ENCODE results near the gene NPRL2.

NPRL2 gene

DNA sequence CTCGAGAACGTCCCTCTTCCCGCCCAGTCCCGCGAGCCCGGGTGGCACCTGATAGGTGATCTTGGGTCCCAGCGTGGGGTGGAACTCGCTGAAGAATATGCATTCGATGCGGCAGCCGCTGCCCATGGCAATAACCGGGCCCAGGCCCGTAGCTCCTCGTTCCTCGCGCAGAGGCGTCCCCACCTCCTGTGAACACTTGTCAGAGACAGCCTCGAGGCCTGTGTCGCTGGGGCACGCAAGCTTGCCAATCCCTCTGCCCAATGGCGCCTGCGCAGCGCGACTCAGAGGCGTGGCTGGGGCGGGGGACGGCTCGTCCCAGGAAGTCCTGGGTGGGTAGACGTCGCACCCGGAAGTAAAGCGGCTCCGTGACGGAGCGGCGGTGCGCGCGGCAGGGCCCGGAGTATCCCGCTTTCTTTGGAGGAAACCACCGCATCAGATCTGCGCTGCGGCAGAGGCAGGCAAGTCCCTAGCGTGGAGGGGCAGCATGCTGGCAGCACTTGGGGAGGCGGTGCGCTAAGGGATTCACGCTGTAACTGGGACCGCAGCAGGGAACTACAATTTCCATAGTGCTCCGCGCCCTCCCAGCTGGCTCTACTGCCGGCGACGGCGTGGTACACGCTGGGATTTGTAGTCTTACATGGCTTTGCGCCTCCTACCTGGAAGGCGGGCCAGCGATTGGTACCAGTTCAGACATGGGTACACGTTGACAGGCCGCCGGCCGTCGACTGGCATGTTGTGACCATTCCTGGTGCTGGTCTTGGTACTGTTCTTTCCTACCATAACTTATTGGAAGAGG is at the start of gene NPRL2, which contains the start of gene CYB561D2:
Gene NPRL2, minus strand, starts transcription at position 249 of the 796 bp plus-strand sequence. Its CDS starts 123 bp downstream, at position 126.
Gene CYB561D2, plus strand, starts transcription at position 336 of the 796 bp plus-strand sequence. CDS start 572 bp downstream, outside the sequence.
- H3K4me1 ChIP-seq (ENCODE audit: insufficient read depth, low read length), result peaks cover 29% of the 10 kb centered on the region

DNA sequence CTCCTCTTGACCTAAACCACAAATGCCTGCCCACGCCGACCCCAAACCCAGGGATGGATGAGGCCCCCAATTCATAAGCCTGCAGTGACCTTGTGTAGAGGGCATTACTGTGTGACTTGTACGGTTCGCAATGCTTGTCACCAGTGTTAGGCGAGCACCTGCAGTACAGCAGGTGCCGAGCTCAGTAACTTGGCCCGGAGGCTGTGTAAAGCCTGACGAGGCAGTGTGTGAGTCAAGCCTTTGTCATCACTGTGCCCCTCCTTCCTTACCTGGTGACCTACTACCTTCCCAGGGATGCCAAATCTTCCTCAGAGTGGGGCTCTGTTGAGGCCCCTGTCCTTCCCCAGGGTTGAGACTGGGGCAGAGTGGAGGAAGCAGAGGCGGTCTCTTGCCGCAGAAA is 45.9 kb upstream of the NPRL2 start:
- H3K27ac ChIP-seq (ENCODE audit: low read depth, low read length), result no peak overlapping the region
- H3K4me3 ChIP-seq (ENCODE audit: low read depth in 1 of 2, low read length in 2 of 2), result no peak overlapping the region
- no peaks in the 10 kb centered on the region for H3K9me3 ChIP-seq (ENCODE audit: low read length)
- H3K27me3 ChIP-seq (ENCODE audit: control insufficient read depth in 1 of 2, insufficient read depth in 2 of 2, low read length in 2 of 2), result no peaks in the 10 kb centered on the region
- no peaks in the 10 kb centered on the region for H3K4me1 ChIP-seq (ENCODE audit: insufficient read depth, low read length)
- H3K9ac ChIP-seq (ENCODE audit: low read length), result no peak overlapping the region
- H3K36me3 ChIP-seq (ENCODE audit: insufficient read depth, low read length), result no peaks in the 10 kb centered on the region

More for the DNA sequence above, at the start of gene NPRL2, which contains the start of gene CYB561D2:
- Histone ChIP-seq H3K4me3 (ENCODE audit: low read depth in 1 of 2, low read length in 2 of 2) (peak within 1 kb of the TSS; percentile 66 to 91), H3K36me3 (ENCODE audit: insufficient read depth, low read length) (peaks cover 39% of the 10 kb centered on the region), H3K9ac (ENCODE audit: low read length) (peak within 1 kb of the TSS; percentile 71), H3K9me3 (ENCODE audit: low read length) (no peaks in the 10 kb centered on the region), H3K27me3 (ENCODE audit: control insufficient read depth in 1 of 2, insufficient read depth in 2 of 2, low read length in 2 of 2) (no peaks in the 10 kb centered on the region), H3K27ac (ENCODE audit: low read depth, low read length) (peak within 1 kb of the TSS; percentile 43)

DNA sequence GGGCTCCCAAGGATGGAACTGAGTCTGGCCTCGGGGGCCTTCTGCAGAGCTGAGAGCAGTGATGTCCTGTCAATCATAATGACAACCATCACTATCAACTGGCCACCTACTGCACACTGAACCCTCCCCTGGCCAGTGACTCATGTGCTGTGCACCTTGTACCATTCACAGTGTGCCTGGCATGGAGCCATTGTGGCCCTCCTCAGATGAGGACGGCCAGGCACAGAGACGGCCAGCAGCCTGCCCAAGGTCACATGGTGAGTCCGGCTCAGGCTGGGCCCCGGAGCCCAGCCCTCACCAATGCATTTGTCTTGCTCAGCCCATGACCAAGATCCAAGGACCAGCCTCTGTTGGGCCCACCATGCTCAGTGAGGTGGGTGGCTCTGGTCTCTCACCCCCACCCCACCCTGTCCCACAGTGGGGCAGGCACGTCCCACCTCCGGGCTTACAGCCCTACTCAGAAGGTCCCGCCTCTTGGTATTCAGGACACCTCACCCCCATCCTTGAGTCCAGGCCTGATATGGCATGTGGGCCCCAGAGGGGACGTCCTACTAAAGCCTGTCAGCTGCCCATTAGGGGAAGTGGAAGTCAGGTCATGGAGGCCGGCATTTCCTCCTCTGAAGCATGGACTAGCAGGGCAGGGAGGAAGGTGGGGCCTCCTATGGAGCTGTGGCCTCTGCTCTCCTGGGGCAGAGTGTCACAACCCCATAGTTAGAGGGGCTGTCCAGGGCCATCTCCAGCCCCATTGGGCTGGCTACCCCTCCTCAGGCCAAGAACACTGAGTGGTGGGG is 44.7 kb upstream of the NPRL2 start:
- no peaks in the 10 kb centered on the region for H3K27me3 ChIP-seq (ENCODE audit: control insufficient read depth in 1 of 2, insufficient read depth in 2 of 2, low read length in 2 of 2)
- H3K27ac ChIP-seq (ENCODE audit: low read depth, low read length), result no peak overlapping the region
- H3K4me1 ChIP-seq (ENCODE audit: insufficient read depth, low read length), result no peaks in the 10 kb centered on the region
- no peak overlapping the region for H3K4me3 ChIP-seq (ENCODE audit: low read depth in 1 of 2, low read length in 2 of 2)
- H3K9me3 ChIP-seq (ENCODE audit: low read length), result no peaks in the 10 kb centered on the region
- no peak overlapping the region for H3K9ac ChIP-seq (ENCODE audit: low read length)
- no peaks in the 10 kb centered on the region for H3K36me3 ChIP-seq (ENCODE audit: insufficient read depth, low read length)

DNA sequence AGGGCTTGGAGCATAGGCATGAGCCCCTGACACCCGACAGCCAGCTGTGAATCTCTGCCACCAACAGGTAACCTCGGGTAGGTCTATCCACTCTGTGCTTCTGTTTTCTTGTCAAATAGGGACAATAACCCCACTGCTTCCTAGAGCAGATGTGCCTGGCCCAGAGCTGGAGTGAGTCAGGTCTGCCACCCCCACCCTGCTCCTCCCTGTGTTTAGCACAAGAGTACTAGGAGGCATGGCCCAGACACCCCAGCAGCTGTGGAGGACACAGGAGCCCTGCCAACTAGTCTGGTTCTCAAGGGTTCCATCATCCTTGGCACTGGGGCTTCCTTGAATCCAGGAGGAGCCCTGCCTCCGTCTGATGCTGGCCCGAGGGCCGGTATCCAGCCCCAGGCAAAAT is 42.5 kb upstream of the NPRL2 start:
- H3K4me1 ChIP-seq (ENCODE audit: insufficient read depth, low read length), result no peaks in the 10 kb centered on the region
- no peak overlapping the region for H3K27ac ChIP-seq (ENCODE audit: low read depth, low read length)
- H3K9ac ChIP-seq (ENCODE audit: low read length), result no peak overlapping the region
- no peak overlapping the region for H3K4me3 ChIP-seq (ENCODE audit: low read depth in 1 of 2, low read length in 2 of 2)
- no peaks in the 10 kb centered on the region for H3K27me3 ChIP-seq (ENCODE audit: control insufficient read depth in 1 of 2, insufficient read depth in 2 of 2, low read length in 2 of 2)
- no peaks in the 10 kb centered on the region for H3K36me3 ChIP-seq (ENCODE audit: insufficient read depth, low read length)
- no peaks in the 10 kb centered on the region for H3K9me3 ChIP-seq (ENCODE audit: low read length)

DNA sequence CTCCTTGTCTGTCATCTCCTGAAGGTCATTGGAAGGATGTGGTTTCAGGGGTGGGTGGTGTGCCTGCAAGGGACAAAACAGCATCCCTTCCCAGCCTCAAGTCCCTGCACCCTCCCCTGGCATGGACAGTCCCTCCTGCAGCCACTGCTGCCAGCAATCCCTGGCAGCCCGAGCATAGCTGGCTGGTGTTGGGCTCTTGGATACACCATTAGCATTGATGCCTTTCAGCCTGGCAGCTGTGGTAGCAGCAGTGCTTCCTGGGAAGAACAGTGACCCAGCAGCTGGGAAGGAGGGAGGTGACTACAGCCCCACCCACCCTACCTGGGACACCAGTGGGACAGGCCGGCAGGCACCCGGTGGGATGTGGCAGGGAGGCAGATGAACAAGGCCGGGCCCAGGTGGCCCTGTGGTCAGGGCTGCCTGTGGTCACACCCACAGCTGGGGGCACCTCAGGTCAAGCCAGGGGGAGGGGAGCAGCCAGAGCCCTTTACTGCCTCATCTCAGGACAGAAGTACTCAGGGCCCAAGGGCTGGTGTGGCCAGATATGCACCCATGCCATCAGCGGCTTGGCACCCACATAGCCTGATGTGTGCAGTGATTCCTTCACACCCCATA is 41.6 kb upstream of the NPRL2 start:
- Histone ChIP-seq H3K36me3 (ENCODE audit: insufficient read depth, low read length) (no peaks in the 10 kb centered on the region), H3K9ac (ENCODE audit: low read length) (no peak overlapping the region), H3K27me3 (ENCODE audit: control insufficient read depth in 1 of 2, insufficient read depth in 2 of 2, low read length in 2 of 2) (no peaks in the 10 kb centered on the region), H3K4me3 (ENCODE audit: low read depth in 1 of 2, low read length in 2 of 2) (no peak overlapping the region), H3K27ac (ENCODE audit: low read depth, low read length) (no peak overlapping the region), H3K4me1 (ENCODE audit: insufficient read depth, low read length) (no peaks in the 10 kb centered on the region), H3K9me3 (ENCODE audit: low read length) (no peaks in the 10 kb centered on the region)

DNA sequence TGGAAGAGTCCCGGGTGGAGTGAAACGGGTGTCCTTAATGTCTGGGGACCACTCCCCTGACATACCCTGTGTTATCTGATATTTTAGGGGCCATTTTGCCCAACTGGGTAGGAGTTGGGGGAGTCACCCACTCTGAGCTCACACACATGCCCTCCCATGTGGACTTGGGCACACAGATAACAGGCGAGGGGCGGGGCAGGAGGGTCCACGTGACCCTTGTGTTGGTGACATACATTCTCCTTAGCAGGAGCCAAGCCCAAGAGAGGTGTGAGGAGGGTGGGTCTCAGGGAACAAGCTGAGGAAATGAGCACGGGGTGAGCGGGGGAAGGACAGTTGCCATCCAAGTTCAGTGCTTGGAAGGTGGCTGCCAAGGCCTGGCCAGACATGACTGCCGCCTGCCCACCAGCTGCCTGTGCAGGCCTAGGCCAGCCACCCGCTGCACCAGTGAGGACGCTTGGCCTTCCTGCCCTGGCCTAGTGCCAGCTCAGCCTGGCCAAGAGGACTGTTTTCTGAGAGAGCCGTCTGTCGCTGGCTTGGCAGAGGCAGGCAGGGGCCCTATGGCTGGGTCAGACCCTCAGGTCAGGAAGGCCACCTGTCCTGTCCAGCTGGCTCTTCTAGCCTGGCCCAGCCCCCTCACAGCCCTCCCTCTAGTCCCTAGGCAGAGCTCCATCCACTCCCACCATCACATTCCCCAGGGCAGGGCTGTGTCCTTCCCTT is 40.1 kb upstream of the NPRL2 start:
- no peaks in the 10 kb centered on the region for H3K27me3 ChIP-seq (ENCODE audit: control insufficient read depth in 1 of 2, insufficient read depth in 2 of 2, low read length in 2 of 2)
- no peaks in the 10 kb centered on the region for H3K36me3 ChIP-seq (ENCODE audit: insufficient read depth, low read length)
- no peak overlapping the region for H3K27ac ChIP-seq (ENCODE audit: low read depth, low read length)
- H3K4me3 ChIP-seq (ENCODE audit: low read depth in 1 of 2, low read length in 2 of 2), result no peak overlapping the region
- H3K9ac ChIP-seq (ENCODE audit: low read length), result no peak overlapping the region
- H3K4me1 ChIP-seq (ENCODE audit: insufficient read depth, low read length), result no peaks in the 10 kb centered on the region
- H3K9me3 ChIP-seq (ENCODE audit: low read length), result no peaks in the 10 kb centered on the region

DNA sequence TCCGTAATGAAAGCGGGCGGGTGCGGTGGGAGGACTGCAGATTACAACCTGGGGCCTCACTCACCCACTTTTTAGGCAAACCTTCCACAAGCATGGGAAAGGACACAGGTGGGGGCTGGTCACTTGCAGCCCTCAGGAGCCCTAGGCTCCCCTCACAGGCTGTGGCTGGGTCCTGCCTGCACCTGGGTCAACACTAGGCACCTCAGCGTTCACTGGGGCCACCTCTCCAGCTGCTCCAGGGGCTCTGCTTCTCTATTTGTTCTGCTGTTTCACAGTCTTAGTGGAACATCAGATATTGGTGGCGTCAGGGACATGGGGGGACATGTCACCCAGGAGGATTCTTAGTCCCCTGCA is 38.8 kb upstream of the NPRL2 start:
- no peaks in the 10 kb centered on the region for H3K4me1 ChIP-seq (ENCODE audit: insufficient read depth, low read length)
- H3K9ac ChIP-seq (ENCODE audit: low read length), result no peak overlapping the region
- H3K27me3 ChIP-seq (ENCODE audit: control insufficient read depth in 1 of 2, insufficient read depth in 2 of 2, low read length in 2 of 2), result no peaks in the 10 kb centered on the region
- no peaks in the 10 kb centered on the region for H3K36me3 ChIP-seq (ENCODE audit: insufficient read depth, low read length)
- no peak overlapping the region for H3K27ac ChIP-seq (ENCODE audit: low read depth, low read length)
- no peak overlapping the region for H3K4me3 ChIP-seq (ENCODE audit: low read depth in 1 of 2, low read length in 2 of 2)
- no peaks in the 10 kb centered on the region for H3K9me3 ChIP-seq (ENCODE audit: low read length)

DNA sequence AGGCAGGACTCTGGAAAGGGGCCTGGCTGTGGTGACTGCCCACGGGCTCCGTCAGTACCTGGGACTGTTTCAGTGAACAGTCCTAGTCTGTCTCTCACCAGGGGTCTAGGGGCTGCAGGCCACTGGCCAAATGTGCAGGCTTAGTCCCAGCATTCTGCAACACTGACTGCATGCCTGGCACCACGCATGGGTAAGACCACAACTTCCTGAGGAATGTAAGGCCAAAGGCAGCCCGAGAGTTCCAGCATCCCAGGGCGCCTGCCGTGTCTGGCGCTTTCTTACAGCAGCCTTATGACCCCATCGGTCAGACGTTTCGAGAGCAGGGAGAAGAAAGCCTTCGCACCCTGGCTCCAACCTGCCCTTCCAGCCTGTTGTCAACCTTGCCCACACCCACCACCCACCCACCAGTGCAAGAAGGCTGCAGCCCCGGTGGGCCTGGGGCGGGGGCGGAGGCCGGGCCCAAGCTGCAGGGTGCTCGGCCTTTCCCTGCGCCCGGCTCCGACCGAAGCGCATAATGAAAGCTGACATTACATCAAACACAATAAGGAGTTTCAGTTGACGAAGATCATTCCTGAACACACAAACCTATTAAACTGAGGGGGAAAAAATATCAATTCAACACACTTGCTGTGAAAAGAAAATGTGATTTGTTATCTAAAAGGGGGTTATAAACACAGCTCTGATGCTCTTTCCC is 38.3 kb upstream of the NPRL2 start:
- H3K4me3 ChIP-seq (ENCODE audit: low read depth in 1 of 2, low read length in 2 of 2), result no peak overlapping the region

DNA sequence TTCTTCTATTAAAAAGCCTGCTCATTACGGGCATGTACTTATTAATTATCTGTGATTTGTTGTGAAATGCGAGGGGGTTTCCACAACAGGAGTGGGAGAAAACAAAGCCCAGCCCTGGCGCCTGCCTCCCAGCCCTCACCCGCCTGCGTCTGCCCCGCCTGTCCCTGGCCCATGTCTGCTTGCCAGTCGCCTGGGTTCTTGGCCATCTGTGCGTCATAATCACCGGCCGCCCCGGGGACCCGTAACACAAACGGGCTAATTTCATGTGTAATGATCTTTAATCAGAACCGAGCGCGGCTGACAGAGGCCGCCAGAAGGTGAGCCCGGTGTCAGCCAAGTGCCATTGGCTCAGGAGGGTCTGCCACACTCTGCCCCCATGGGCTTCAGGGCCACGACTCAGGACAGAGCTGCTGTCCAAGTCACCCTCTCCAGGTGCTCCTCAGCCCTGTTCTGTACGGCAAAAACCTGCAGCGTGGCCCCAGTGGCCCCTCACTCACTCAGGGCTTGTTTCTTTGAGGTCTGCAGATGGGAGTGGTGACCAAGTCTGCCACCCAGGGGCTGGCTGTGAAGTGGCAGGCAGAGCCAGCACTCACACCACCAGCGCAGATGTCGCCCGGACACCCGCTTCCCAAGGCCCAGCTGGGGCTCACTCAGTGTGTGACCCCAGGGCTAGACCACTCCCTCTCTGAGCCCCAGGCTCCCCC is 37.6 kb upstream of the NPRL2 start:
- Histone ChIP-seq H3K4me1 (ENCODE audit: insufficient read depth, low read length) (no peaks in the 10 kb centered on the region), H3K27ac (ENCODE audit: low read depth, low read length) (no peak overlapping the region), H3K9me3 (ENCODE audit: low read length) (no peaks in the 10 kb centered on the region), H3K27me3 (ENCODE audit: control insufficient read depth in 1 of 2, insufficient read depth in 2 of 2, low read length in 2 of 2) (no peaks in the 10 kb centered on the region), H3K4me3 (ENCODE audit: low read depth in 1 of 2, low read length in 2 of 2) (no peak overlapping the region), H3K9ac (ENCODE audit: low read length) (no peak overlapping the region), H3K36me3 (ENCODE audit: insufficient read depth, low read length) (no peaks in the 10 kb centered on the region)

More for the DNA sequence above, 38.3 kb upstream of the NPRL2 start:
- no peaks in the 10 kb centered on the region for H3K36me3 ChIP-seq (ENCODE audit: insufficient read depth, low read length)
- H3K27me3 ChIP-seq (ENCODE audit: control insufficient read depth in 1 of 2, insufficient read depth in 2 of 2, low read length in 2 of 2), result no peaks in the 10 kb centered on the region
- no peaks in the 10 kb centered on the region for H3K9me3 ChIP-seq (ENCODE audit: low read length)
- H3K27ac ChIP-seq (ENCODE audit: low read depth, low read length), result no peak overlapping the region
- H3K4me1 ChIP-seq (ENCODE audit: insufficient read depth, low read length), result no peaks in the 10 kb centered on the region
- H3K9ac ChIP-seq (ENCODE audit: low read length), result no peak overlapping the region

DNA sequence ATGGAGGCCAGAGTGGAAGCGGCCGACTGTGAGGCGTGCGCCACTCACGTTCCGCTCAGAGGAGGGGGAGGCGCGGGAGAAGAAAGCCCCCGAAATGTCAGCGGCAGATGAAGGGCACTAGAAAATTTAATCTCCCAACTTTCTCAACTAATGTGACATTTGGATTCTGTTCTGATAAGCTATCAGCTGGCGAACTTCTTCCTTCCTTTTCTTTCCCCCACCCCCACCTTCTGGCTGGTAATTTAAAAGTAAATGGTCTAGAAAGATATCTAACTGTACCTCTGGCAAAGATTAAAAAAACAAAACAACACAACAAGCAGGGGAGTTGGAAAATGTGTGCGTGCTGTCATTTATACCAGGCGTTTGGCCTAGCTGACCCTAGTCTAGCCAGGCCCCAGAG is 35.2 kb upstream of the NPRL2 start:
- H3K27me3 ChIP-seq (ENCODE audit: control insufficient read depth in 1 of 2, insufficient read depth in 2 of 2, low read length in 2 of 2), result no peaks in the 10 kb centered on the region
- H3K4me3 ChIP-seq (ENCODE audit: low read depth in 1 of 2, low read length in 2 of 2), result no peak overlapping the region
- no peak overlapping the region for H3K9ac ChIP-seq (ENCODE audit: low read length)
- no peaks in the 10 kb centered on the region for H3K36me3 ChIP-seq (ENCODE audit: insufficient read depth, low read length)
- H3K9me3 ChIP-seq (ENCODE audit: low read length), result no peaks in the 10 kb centered on the region
- H3K27ac ChIP-seq (ENCODE audit: low read depth, low read length), result no peak overlapping the region
- H3K4me1 ChIP-seq (ENCODE audit: insufficient read depth, low read length), result no peaks in the 10 kb centered on the region
